ENCODE data around the gene FTSJ1. TPM values are rescaled to one million over a fixed set of nuclear protein-coding genes. Genes with fewer than 3 reads are reported as not detected.

FTSJ1 gene
- total RNA-seq, 1 experiment from 2014 or later: 22.9 TPM

DNA sequence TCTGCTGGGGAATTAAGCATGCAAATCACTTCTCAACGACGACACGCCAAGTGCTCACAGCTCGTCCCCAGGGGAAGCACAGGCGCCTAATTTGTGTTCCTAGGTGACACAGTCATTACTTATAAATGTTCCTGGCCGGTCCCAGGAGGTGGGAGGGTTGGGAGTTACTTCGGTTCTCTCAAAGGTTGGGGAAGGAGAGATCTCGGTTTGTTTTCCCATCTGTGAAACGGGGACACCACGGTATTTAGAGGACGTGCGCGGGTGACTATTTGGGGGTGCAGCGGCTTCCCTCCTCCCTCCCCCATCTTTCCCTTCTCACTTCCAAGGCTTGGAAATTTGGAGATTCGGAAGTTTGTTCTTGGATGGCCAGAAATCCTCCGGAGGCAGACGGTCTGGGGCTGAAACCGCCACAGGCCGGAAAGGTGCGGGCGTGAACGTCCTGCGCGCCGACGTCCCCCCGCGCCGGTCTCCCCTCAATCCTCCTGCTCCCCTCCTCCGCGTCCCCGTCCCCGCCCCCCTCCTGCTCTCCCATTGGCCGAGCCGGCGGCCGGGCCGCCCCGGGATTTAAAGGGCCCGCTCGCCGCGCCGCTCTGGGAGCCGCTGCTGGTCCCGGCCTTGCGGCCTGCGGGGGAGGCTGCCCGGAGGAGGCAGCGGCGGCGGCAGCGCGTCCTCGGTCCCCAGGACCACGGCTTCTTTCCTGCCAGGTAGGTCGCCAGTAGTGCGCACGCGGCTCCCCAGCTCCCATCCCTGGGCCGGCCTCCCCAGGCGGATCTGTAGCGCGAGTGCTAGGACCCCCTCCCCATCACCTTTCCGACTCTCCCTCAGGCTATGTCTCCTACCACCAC lies 32.6 kb downstream of the FTSJ1 start, which contains the start of gene PORCN:
TSS of gene PORCN (plus strand) at position 593 of the 845 bp plus-strand sequence. CDS start 829 bp downstream, outside the sequence.
- H3K9me2 ChIP-seq (replicated peaks; ENCODE audit: insufficient read depth, low read length): no peaks in the 10 kb centered on the region
- H3K4me1 ChIP-seq (ENCODE audit: low read length): peaks cover 15% of the 10 kb centered on the region
- H4K20me1 ChIP-seq (ENCODE audit: insufficient read depth, low read depth, low read length): peaks cover 7% of the 10 kb centered on the region; the same call in 1 of the 2 replicates
- peak within 1 kb of the TSS; percentile 69 for H3K4me2 ChIP-seq (ENCODE audit: low read depth, low read length, poor library complexity, severe bottlenecking)
- H3K79me2 ChIP-seq (ENCODE audit: low read length): no peaks in the 10 kb centered on the region
- no peaks in the 10 kb centered on the region for H3K9me3 ChIP-seq (ENCODE audit: low read length)
- H3K36me3 ChIP-seq (ENCODE audit: insufficient read depth, low read length): no peaks in the 10 kb centered on the region
- H2AFZ ChIP-seq (ENCODE audit: low read length): no peak within 1 kb of the TSS
- DNase-seq: peak; percentile 91
- no peak within 1 kb of the TSS for H3K9ac ChIP-seq (ENCODE audit: low read length)
- H3K27ac ChIP-seq (ENCODE audit: low read length): no peak within 1 kb of the TSS
- peak within 1 kb of the TSS; percentile 56; the same call in 1 of the 2 replicates for H3K4me3 ChIP-seq (ENCODE audit: low read length)
- no peaks in the 10 kb centered on the region for H3K27me3 ChIP-seq (ENCODE audit: low read length)

DNA sequence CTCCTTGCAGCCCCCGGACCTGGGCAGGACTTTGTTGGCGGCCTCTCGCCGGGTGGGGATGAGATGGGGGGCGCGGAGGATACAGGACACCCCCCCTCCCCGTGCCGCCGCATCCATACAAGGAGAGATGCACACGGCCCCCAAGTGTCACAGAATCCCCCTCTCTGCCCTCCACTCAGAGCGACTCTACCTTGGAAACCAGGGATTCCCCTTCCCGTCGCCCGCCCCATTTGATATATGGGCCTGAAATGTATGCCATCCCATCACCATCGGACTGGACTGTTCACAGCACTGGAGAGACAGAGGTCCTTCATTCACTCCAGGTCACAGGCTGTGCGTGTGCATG lies 33.2 kb downstream of the FTSJ1 start:
- Histone ChIP-seq H3K79me2 (ENCODE audit: low read length) (no peaks in the 10 kb centered on the region), H3K9me2 (replicated peaks; ENCODE audit: insufficient read depth, low read length) (no peaks in the 10 kb centered on the region), H3K27ac (ENCODE audit: low read length) (no peak overlapping the region), H3K4me3 (ENCODE audit: low read length) (peak overlapping the region; percentile 56; the same call in 1 of the 2 replicates), H4K20me1 (ENCODE audit: insufficient read depth, low read depth, low read length) (peaks cover 7% of the 10 kb centered on the region; the same call in 1 of the 2 replicates), H3K4me1 (ENCODE audit: low read length) (peaks cover 17% of the 10 kb centered on the region), H3K27me3 (ENCODE audit: low read length) (no peaks in the 10 kb centered on the region), H3K9ac (ENCODE audit: low read length) (no peak overlapping the region), H2AFZ (ENCODE audit: low read length) (no peak overlapping the region), H3K4me2 (ENCODE audit: low read depth, low read length, poor library complexity, severe bottlenecking) (peak overlapping the region; percentile 69), H3K9me3 (ENCODE audit: low read length) (no peaks in the 10 kb centered on the region), H3K36me3 (ENCODE audit: insufficient read depth, low read length) (no peaks in the 10 kb centered on the region)
- DNase-seq: no peak

DNA sequence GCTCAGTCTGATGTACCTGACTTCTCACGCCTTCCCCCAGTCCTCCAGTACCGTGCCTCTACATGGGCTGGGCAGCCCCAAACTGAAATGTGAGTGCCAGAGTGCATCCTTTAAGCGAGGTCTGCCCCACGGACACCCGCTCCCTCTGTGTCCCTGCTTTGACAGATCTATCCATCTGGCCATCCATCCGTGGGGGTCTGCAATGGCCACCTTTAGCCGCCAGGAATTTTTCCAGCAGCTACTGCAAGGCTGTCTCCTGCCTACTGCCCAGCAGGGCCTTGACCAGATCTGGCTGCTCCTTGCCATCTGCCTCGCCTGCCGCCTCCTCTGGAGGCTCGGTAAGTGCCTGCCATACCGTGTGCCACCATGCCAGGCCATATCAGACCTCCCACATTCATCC lies 33.6 kb downstream of the FTSJ1 start:
- Histone ChIP-seq H3K9me3 (ENCODE audit: low read length) (no peaks in the 10 kb centered on the region), H3K27me3 (ENCODE audit: low read length) (no peaks in the 10 kb centered on the region), H3K79me2 (ENCODE audit: low read length) (no peaks in the 10 kb centered on the region), H3K9ac (ENCODE audit: low read length) (no peak overlapping the region), H2AFZ (ENCODE audit: low read length) (no peak overlapping the region), H4K20me1 (ENCODE audit: insufficient read depth, low read depth, low read length) (peaks cover 7% of the 10 kb centered on the region; the same call in 1 of the 2 replicates), H3K4me2 (ENCODE audit: low read depth, low read length, poor library complexity, severe bottlenecking) (no peak overlapping the region), H3K27ac (ENCODE audit: low read length) (no peak overlapping the region), H3K4me1 (ENCODE audit: low read length) (peaks cover 20% of the 10 kb centered on the region), H3K4me3 (ENCODE audit: low read length) (no peak overlapping the region; the same call in 1 of the 2 replicates), H3K9me2 (replicated peaks; ENCODE audit: insufficient read depth, low read length) (no peaks in the 10 kb centered on the region), H3K36me3 (ENCODE audit: insufficient read depth, low read length) (no peaks in the 10 kb centered on the region)
- no peak for DNase-seq

DNA sequence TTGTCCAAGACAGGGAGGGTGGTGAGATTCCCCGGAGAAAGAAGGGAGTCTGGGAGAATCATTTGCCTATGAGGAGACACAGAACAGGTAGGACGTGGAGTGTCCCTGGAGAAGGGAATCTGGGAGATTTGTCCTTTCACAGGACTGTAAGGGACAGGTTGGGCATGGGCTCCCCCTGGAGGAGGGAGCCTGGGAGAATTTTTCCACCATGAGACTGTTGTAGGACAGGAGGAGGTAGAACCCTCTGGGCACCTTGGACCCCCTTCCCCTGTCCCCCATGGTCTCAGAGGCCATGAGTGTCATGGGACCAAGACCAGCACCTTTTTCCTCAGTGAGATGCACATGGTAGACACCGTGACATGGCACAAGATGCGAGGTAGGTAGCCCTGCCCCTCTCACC lies 35.6 kb downstream of the FTSJ1 start:
- DNase-seq: no peak
- no peak overlapping the region for H3K4me3 ChIP-seq (ENCODE audit: low read length)
- no peak overlapping the region for H3K27ac ChIP-seq (ENCODE audit: low read length)
- H3K27me3 ChIP-seq (ENCODE audit: low read length): no peaks in the 10 kb centered on the region
- H4K20me1 ChIP-seq (ENCODE audit: insufficient read depth, low read depth, low read length): peaks cover 6% of the 10 kb centered on the region; the same call in 1 of the 2 replicates
- no peaks in the 10 kb centered on the region for H3K36me3 ChIP-seq (ENCODE audit: insufficient read depth, low read length)
- no peak overlapping the region for H2AFZ ChIP-seq (ENCODE audit: low read length)
- H3K4me1 ChIP-seq (ENCODE audit: low read length): peaks cover 20% of the 10 kb centered on the region
- no peak overlapping the region for H3K4me2 ChIP-seq (ENCODE audit: low read depth, low read length, poor library complexity, severe bottlenecking)
- H3K9ac ChIP-seq (ENCODE audit: low read length): no peak overlapping the region
- H3K79me2 ChIP-seq (ENCODE audit: low read length): no peaks in the 10 kb centered on the region
- no peaks in the 10 kb centered on the region for H3K9me2 ChIP-seq (replicated peaks; ENCODE audit: insufficient read depth, low read length)
- H3K9me3 ChIP-seq (ENCODE audit: low read length): no peaks in the 10 kb centered on the region

DNA sequence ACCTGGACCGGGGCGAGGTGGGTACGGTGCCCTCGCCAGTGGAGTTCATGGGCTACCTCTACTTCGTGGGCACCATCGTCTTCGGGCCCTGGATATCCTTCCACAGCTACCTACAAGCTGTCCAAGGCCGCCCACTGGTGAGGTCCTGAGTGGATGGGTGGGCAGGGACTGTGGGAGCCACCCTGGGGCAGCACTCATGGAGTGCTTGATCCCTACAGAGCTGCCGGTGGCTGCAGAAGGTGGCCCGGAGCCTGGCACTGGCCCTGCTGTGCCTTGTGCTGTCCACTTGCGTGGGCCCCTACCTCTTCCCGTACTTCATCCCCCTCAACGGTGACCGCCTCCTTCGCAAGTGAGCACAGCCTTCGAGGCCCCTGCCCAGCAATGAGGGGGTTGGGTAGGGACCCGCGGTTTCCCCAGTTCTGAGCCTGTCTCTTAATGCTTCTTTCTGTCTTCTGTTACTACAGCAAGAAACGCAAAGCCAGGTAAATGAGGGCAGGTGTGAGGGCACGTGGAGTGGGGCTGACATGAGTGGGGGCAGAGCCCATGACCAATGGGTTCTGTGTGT lies 36.5 kb downstream of the FTSJ1 start:
- Histone ChIP-seq H3K27ac (ENCODE audit: low read length) (no peak overlapping the region), H3K4me1 (ENCODE audit: low read length) (peaks cover 20% of the 10 kb centered on the region), H3K27me3 (ENCODE audit: low read length) (no peaks in the 10 kb centered on the region), H3K9ac (ENCODE audit: low read length) (no peak overlapping the region), H3K36me3 (ENCODE audit: insufficient read depth, low read length) (no peaks in the 10 kb centered on the region), H3K9me2 (replicated peaks; ENCODE audit: insufficient read depth, low read length) (no peaks in the 10 kb centered on the region), H3K4me3 (ENCODE audit: low read length) (no peak overlapping the region), H3K9me3 (ENCODE audit: low read length) (no peaks in the 10 kb centered on the region), H3K79me2 (ENCODE audit: low read length) (no peaks in the 10 kb centered on the region), H2AFZ (ENCODE audit: low read length) (no peak overlapping the region), H3K4me2 (ENCODE audit: low read depth, low read length, poor library complexity, severe bottlenecking) (no peak overlapping the region), H4K20me1 (ENCODE audit: insufficient read depth, low read depth, low read length) (peaks cover 4% of the 10 kb centered on the region; the same call in 1 of the 2 replicates)
- no peak for DNase-seq

DNA sequence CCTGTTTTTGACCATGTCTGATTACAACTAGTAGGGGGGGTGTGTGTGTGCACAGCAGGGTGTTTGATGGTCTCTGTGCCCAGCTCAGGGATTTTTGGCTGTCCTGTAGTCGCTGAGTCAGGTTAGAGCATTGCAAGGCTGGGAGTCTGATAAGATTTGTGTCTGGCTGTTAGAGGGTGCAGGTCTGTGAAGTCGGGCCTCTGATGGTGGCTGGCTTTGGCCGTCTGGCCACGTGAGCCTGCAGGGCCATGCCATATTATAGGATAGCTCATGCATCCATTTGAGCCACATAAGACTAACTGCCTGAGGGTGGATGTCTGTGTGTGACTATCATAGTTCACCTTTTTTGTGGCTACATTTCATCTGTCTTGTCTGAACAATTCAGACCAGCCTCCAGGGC lies 37.7 kb downstream of the FTSJ1 start:
- Histone ChIP-seq H4K20me1 (ENCODE audit: insufficient read depth, low read depth, low read length) (peaks cover 4% of the 10 kb centered on the region; the same call in 1 of the 2 replicates), H3K4me3 (ENCODE audit: low read length) (no peak overlapping the region), H2AFZ (ENCODE audit: low read length) (no peak overlapping the region), H3K79me2 (ENCODE audit: low read length) (no peaks in the 10 kb centered on the region), H3K9ac (ENCODE audit: low read length) (no peak overlapping the region), H3K27me3 (ENCODE audit: low read length) (no peaks in the 10 kb centered on the region), H3K9me3 (ENCODE audit: low read length) (no peaks in the 10 kb centered on the region), H3K9me2 (replicated peaks; ENCODE audit: insufficient read depth, low read length) (no peaks in the 10 kb centered on the region), H3K4me1 (ENCODE audit: low read length) (peaks cover 16% of the 10 kb centered on the region), H3K36me3 (ENCODE audit: insufficient read depth, low read length) (no peaks in the 10 kb centered on the region), H3K27ac (ENCODE audit: low read length) (no peak overlapping the region), H3K4me2 (ENCODE audit: low read depth, low read length, poor library complexity, severe bottlenecking) (no peak overlapping the region)
- no peak for DNase-seq

DNA sequence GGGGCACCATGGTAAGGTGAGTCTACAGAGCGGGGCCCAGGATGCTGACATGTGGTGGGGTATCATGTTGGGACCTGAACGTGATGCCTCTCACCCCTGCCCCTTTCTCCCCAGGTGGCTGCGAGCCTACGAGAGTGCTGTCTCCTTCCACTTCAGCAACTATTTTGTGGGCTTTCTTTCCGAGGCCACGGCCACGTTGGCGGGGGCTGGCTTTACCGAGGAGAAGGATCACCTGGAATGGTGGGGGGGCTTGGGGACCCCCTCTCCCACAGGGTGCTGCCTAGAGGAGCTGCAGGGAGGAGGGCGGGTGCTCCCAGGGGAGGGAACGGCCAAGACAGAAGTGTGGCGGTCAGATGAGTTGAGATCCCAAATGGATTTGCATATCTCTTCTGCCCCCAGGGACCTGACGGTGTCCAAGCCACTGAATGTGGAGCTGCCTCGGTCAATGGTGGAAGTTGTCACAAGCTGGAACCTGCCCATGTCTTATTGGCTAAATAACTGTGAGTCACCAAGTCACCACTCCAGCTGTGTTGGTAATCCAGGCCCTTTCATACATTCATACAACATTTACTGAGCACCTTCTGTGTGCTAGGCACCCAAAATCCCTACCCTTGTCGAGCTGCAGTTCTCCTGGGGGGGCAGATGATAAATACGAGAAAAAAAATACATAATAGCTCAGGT lies 38.3 kb downstream of the FTSJ1 start:
- no peak overlapping the region for H3K4me2 ChIP-seq (ENCODE audit: low read depth, low read length, poor library complexity, severe bottlenecking)
- no peak overlapping the region for H2AFZ ChIP-seq (ENCODE audit: low read length)
- peaks cover 12% of the 10 kb centered on the region for H3K4me1 ChIP-seq (ENCODE audit: low read length)
- no peak overlapping the region for H3K4me3 ChIP-seq (ENCODE audit: low read length)
- H4K20me1 ChIP-seq (ENCODE audit: insufficient read depth, low read depth, low read length): peaks cover 4% of the 10 kb centered on the region; the same call in 1 of the 2 replicates
- no peaks in the 10 kb centered on the region for H3K27me3 ChIP-seq (ENCODE audit: low read length)
- H3K36me3 ChIP-seq (ENCODE audit: insufficient read depth, low read length): no peaks in the 10 kb centered on the region
- no peaks in the 10 kb centered on the region for H3K79me2 ChIP-seq (ENCODE audit: low read length)
- H3K9ac ChIP-seq (ENCODE audit: low read length): no peak overlapping the region
- no peak overlapping the region for H3K27ac ChIP-seq (ENCODE audit: low read length)
- H3K9me2 ChIP-seq (replicated peaks; ENCODE audit: insufficient read depth, low read length): no peaks in the 10 kb centered on the region
- no peaks in the 10 kb centered on the region for H3K9me3 ChIP-seq (ENCODE audit: low read length)
- no peak for DNase-seq

DNA sequence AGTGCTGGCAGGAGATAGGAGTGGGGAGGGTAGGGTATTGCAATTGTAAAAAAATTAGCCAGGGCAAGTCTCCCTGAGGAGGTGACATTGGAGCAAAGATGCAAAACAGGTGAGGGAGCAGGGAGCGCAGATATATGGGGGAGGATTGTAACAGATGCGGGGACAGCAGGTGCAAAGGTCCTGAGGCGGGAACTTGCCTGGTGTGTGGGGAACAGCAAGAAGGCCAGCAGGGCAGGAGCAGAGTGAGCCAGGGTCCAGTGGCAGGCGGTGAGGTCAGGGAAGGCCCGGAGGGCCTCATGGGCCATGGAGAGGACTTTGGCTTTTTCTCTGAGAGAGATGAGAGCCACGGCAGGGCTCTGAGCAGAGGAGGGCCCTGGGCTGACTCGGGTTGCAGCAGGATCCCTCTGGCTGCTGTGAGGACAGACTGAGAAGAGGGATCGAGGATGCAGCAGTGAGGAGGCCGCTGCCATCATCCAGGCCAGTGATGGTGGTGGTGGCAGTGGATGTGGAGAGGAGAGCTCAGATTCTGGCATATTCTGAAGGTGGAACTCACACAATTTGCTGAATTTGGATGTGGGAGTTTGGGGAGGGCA lies 39.0 kb downstream of the FTSJ1 start:
- no peak for DNase-seq
- Histone ChIP-seq H2AFZ (ENCODE audit: low read length) (no peak overlapping the region), H3K36me3 (ENCODE audit: insufficient read depth, low read length) (no peaks in the 10 kb centered on the region), H3K79me2 (ENCODE audit: low read length) (no peaks in the 10 kb centered on the region), H3K4me1 (ENCODE audit: low read length) (peaks cover 10% of the 10 kb centered on the region), H3K4me2 (ENCODE audit: low read depth, low read length, poor library complexity, severe bottlenecking) (no peak overlapping the region), H3K9me3 (ENCODE audit: low read length) (no peaks in the 10 kb centered on the region), H3K27me3 (ENCODE audit: low read length) (no peaks in the 10 kb centered on the region), H3K9ac (ENCODE audit: low read length) (no peak overlapping the region), H4K20me1 (ENCODE audit: insufficient read depth, low read depth, low read length) (no peaks in the 10 kb centered on the region), H3K9me2 (replicated peaks; ENCODE audit: insufficient read depth, low read length) (no peaks in the 10 kb centered on the region), H3K4me3 (ENCODE audit: low read length) (no peak overlapping the region), H3K27ac (ENCODE audit: low read length) (no peak overlapping the region)

Measured in Karpas-422 (cell line).